ENCODE measurements around the gene COL23A1.

The COL23A1 gene

DNA sequence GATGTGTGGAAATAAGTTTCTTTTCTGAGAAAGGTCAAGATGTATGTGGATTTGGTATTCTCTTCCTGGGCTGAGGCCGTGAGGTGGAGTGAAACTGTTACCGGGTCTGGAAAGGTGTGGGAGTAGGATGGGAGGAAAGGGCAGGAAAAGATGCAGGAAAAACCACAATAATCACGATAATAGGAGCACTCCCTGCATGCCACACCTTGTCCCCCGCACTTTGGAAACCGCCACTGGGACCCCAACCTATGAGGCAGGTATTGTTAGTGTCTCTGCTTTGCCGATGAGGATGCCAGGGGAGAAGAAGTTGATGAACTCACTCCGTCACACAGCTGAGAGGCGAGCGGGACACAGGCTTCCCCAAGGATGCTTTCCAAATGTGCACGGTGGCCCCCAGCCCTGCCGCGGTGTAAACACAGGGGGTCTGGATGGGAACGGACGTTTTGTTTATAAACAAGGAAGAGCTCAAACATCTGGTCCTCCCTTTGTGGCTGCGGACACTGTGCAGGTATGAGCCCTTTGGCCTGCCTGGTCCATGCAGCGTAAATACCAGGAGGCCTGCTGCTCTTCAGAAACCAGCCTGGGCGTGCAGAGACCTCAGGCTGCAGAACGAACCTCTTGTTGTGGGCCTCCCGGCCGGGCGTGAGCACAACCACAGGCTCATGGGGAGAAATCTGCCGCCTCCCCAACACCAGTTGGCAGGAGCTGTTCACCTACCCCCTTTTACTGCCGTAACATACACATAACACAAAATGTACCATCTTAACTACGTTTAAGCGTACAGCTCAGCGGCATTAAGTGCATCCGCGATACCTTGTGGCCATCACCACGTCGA is 126.7 kb downstream of the COL23A1 start:
- no peak overlapping the region for H3K4me3 ChIP-seq (ENCODE audit: low read length)
- TF ChIP-seq, protein P1, sequence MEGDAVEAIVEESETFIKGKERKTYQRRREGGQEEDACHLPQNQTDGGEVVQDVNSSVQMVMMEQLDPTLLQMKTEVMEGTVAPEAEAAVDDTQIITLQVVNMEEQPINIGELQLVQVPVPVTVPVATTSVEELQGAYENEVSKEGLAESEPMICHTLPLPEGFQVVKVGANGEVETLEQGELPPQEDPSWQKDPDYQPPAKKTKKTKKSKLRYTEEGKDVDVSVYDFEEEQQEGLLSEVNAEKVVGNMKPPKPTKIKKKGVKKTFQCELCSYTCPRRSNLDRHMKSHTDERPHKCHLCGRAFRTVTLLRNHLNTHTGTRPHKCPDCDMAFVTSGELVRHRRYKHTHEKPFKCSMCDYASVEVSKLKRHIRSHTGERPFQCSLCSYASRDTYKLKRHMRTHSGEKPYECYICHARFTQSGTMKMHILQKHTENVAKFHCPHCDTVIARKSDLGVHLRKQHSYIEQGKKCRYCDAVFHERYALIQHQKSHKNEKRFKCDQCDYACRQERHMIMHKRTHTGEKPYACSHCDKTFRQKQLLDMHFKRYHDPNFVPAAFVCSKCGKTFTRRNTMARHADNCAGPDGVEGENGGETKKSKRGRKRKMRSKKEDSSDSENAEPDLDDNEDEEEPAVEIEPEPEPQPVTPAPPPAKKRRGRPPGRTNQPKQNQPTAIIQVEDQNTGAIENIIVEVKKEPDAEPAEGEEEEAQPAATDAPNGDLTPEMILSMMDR (IDR thresholded peaks at IDR 0.05; ENCODE audit: insufficient read depth, low read depth, low read length, missing control alignments): no peak
- no peak for DNase-seq (ENCODE audit: low read depth)

DNA sequence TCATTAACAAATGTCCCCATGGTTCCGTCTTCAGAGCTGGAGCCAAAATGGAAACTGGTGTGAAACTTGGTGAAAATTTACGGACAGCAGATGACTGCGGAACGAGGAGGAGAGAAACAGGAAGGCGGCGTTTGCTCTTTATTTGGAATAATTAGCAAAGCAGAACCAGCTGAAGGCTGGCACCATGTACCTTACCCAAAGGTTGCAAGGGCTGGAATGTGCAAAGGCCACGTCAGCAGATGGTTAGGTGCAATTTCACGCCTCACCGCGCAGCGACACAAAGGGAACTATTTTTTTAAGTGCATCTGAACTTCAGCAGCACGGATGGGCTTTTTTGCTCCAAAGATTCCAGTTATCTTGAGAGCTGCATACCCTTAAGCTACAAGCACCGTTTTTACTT is 127.4 kb downstream of the COL23A1 start:
- H3K4me3 ChIP-seq (ENCODE audit: low read length): no peak overlapping the region
- DNase-seq (ENCODE audit: low read depth): no peak
- TF ChIP-seq, protein P1 (IDR thresholded peaks at IDR 0.05; ENCODE audit: insufficient read depth, low read depth, low read length, missing control alignments): no peak

DNA sequence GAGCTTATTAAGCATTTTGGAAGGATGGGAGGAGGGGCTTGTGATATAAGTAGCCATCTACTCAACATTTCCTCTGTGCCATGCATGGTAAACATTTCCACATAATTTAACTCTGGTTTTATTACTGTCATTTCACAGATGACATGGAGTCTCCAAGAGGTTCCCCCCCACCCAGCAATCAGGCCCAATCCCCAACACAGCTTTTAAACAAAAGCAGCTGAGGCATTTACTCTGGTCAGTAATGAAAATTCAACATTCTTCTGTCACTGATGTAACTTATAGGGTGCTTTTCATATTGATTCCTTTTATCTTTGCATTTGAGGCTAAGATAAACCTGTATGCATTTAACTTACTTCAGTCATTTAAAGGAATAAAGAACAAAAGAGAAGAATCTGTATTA is 128.1 kb downstream of the COL23A1 start:
- DNase-seq (ENCODE audit: low read depth): no peak
- TF ChIP-seq, protein P1 (IDR thresholded peaks at IDR 0.05; ENCODE audit: insufficient read depth, low read depth, low read length, missing control alignments): no peak
- no peak overlapping the region for H3K4me3 ChIP-seq (ENCODE audit: low read length)

DNA sequence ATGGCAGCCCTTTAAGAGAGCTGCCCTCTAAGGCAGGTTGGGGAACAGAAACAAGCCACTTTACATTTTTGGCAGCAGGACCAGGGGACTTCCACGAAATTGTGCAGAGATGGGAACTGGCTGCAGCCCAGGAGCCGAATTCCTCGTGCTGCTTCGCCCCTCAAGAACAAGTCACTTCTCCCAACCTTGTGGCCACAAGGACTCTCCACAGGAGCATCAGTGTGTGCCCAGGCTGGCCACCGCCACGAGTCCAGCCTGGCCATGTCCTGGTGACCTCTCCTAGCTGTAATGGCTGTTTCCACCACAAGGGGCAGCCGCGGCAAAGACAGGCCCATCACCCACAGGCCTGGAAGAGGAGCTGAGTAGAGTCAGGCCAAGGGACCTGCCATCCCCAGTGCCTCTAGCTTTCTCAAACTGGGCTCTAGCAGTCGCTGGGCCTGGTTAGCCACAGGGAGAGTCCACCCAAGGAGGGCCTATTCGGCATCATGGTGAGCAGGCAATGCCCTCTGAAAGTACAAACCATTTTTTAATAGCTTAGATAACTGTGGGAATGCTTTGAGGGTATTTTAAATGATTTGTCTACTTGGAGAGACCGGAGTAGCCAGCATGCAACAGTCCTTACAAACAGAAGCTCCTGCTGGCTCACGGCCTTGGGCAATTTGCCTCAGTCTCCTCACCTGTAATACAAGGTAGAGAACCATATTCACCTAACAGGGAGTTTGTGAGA is 129.0 kb downstream of the COL23A1 start:
- H3K4me3 ChIP-seq (ENCODE audit: low read length): no peak overlapping the region
- TF ChIP-seq, protein P1 (IDR thresholded peaks at IDR 0.05; ENCODE audit: insufficient read depth, low read depth, low read length, missing control alignments): peak; percentile 19
- peak; percentile 5 for DNase-seq (ENCODE audit: low read depth)

DNA sequence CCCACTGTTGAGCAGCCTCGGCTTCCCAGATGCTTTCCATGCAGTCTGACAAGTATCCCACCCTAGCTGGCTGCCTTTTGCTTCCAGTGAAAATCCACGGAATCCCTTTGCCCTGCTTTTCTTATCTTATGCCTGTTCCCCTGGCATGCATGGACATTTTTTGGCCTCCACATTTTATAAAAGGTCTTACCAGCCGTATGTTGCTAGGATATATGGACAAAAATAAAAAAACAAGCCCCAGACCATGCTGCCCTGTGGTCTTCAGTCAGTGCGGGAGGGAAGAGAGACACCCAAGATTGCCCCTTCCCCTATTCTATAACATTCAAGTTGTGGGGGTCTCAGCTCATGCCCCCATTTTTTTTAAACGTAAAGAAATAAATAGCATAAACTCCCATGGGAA is 129.6 kb downstream of the COL23A1 start:
- TF ChIP-seq, protein P1 (IDR thresholded peaks at IDR 0.05; ENCODE audit: insufficient read depth, low read depth, low read length, missing control alignments): no peak
- H3K4me3 ChIP-seq (ENCODE audit: low read length): no peak overlapping the region
- DNase-seq (ENCODE audit: low read depth): no peak

DNA sequence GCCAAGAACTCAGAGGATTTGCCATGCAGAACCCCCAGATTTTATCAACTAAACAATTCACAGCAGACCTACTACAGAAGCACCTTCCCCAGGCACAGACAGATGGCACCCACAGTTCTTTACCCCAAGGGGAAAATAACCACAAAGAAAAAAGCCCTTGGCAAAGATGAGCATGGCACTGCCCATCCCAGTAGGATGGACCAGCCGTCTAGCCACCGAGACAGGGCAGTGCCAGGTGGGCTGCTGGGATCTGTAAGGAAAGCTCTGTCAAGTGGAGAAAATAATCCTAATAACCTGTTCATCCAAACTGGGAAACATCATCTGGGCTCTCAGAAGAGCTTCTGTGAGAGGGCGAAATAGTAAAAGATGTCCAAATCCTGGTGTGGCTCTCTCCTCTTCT is 130.0 kb downstream of the COL23A1 start:
- H3K4me3 ChIP-seq (ENCODE audit: low read length): no peak overlapping the region
- DNase-seq (ENCODE audit: low read depth): no peak
- TF ChIP-seq, protein P1 (IDR thresholded peaks at IDR 0.05; ENCODE audit: insufficient read depth, low read depth, low read length, missing control alignments): no peak

Data from epithelial cell of esophagus (primary cell).